GM12865 (cell line): Measurements from ENCODE around the gene CPM.
"Not testable (repeated sequence)": the region's sequence is repeated elsewhere in the genome, so short reads cannot be mapped to it uniquely, and the experiment has no call there.

ENCODE experiments used
- DNase-seq: peaks from one replicate; pipeline ENCODE4 v3.0.0; 2010; ENCODE audit warnings: low read depth
- H3K4me3 ChIP-seq: 2 replicates; pipeline ENCODE4 v1.5.1; 2011; ENCODE audit warnings: mild to moderate bottlenecking, low read depth, low read length, control low read depth
- TF ChIP-seq, protein P1 (sequence below): IDR thresholded peaks from 2 replicates; pipeline ENCODE4 v1.5.1; 2011; ENCODE audit warnings: low read length, control low read depth, low read depth, inconsistent platforms; ENCODE audit not compliant: insufficient read depth; ENCODE audit errors: missing control alignments

The CPM gene

GRCh38 chr12:68825569-68826217 lies 107.3 kb downstream of the CPM start:
- TF ChIP-seq, protein P1, sequence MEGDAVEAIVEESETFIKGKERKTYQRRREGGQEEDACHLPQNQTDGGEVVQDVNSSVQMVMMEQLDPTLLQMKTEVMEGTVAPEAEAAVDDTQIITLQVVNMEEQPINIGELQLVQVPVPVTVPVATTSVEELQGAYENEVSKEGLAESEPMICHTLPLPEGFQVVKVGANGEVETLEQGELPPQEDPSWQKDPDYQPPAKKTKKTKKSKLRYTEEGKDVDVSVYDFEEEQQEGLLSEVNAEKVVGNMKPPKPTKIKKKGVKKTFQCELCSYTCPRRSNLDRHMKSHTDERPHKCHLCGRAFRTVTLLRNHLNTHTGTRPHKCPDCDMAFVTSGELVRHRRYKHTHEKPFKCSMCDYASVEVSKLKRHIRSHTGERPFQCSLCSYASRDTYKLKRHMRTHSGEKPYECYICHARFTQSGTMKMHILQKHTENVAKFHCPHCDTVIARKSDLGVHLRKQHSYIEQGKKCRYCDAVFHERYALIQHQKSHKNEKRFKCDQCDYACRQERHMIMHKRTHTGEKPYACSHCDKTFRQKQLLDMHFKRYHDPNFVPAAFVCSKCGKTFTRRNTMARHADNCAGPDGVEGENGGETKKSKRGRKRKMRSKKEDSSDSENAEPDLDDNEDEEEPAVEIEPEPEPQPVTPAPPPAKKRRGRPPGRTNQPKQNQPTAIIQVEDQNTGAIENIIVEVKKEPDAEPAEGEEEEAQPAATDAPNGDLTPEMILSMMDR = no peak
- H3K4me3 ChIP-seq = no peak overlapping the region
- DNase-seq = no peak

DNA sequence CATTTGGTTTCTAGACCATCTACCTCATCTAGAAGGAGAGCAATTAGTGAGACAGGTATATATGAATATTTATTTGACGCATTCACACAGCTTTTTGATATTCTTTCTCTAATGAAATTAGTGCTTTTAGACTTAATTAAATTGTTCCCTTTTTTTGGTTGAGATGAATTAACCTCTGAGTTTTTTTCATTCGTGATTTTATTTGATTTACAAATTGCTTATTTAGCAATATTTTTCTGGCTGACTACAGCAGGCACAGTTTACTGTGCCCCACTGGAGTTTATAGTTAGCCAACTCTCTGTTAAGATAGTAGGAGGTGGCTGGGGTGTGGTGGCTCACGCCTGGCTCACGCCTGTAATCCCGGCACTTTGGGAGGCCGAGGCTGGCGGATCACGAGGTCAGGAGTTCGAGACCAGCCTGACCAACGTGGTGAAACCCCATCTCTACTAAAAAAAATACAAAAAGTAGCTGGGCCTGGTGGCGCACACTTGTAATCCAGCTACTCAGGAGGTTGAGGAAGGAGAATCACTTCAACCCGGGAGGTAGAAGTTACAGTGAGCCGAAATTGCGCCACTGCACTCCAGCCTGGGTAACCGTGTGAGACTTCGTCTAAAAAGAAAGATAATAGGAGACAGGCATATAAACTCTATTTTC lies 108.2 kb downstream of the CPM start:
- TF ChIP-seq, protein P1 = no peak
- H3K4me3 ChIP-seq = no peak overlapping the region
- no peak for DNase-seq

GRCh38 chr12:68824131-68824530 lies 108.8 kb downstream of the CPM start:
- H3K4me3 ChIP-seq = no peak overlapping the region
- TF ChIP-seq, protein P1 = no peak
- DNase-seq = no peak

DNA sequence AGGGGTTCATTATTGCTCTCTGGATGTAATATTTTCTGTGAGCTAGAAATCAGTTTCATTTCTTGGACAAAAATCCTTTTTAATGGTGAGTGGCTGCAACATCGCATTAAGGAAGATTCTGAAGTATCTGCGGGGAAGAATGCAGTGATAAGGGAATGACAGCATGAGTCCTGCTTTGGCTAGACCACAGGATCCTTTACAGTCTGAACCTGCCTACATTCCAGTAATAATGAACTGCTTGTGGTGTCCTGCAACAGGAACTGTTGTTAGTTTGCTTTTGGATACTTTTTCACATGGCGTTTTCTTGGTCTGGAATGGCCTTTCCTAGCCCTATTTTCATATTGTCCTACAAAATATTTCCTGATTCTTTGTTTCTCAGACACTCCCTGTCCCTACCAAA lies 109.3 kb downstream of the CPM start:
- TF ChIP-seq, protein P1 = no peak
- no peak for DNase-seq
- H3K4me3 ChIP-seq = no peak overlapping the region

- no peak for DNase-seq
- TF ChIP-seq, protein P1 = no peak
- no peak overlapping the region for H3K4me3 ChIP-seq
These were observed 111.4 kb downstream of the CPM start for GRCh38 chr12:68821357-68822188.

GRCh38 chr12:68819481-68819880 lies 113.5 kb downstream of the CPM start:
- DNase-seq, H3K4me3 ChIP-seq: not testable (repeated sequence)

DNA sequence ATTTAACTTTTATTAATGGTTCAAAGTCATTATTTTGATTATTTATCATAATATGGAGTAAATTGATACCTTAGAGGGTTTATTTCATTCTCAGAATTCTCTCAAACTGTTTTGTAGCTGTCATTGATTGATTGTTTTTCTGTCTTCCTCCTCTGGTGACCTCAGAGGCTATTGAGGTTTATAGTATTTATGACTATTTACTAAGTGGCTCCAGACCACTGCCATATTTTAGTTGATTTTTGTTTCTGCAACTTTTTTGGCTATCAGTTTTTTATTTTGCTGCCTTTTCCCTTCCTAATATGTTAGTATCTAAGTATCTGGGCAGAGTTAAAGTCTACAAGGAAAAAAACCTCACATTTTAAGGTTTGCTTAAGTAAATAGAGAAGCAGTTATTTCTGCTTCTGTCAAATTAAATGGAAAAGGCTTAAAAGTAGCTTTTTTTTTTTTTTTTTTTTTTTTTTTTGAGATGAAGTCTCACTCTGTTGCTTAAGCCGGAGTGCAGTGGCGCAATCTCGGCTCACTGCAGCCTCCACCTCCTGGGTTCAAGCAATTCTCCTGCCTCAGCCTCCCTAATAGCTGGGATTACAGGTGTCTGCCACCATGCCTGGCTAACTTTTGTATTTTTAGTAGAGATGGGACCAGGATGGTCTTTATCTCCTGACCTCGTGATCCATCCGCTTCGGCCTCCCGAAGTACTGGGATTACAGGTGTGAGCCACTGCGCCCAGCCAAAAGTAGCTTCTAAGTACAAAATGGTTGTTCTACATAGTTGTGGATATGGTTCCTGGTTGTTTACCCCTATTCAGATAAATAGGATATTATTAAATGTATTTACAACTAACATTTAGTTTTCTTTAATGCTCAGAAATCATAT lies 116.8 kb downstream of the CPM start:
- H3K4me3 ChIP-seq = no peak overlapping the region
- DNase-seq = no peak
- TF ChIP-seq, protein P1 = no peak
